Body of pancreas (tissue), 4 donors: Measurements from ENCODE around the gene INAFM1. TPM values are rescaled to one million over a fixed set of nuclear protein-coding genes. Genes with fewer than 3 reads are reported as not detected.

Experiments used
- ATAC-seq: fragments of 150-250 bp; one replicate; pipeline ENCODE4 v1.9.1; 2016
- DNase-seq, 4 donors: peaks; one replicate each; pipeline ENCODE4 v3.0.0-alpha.2; 2019
- H3K27ac ChIP-seq, 4 donors: fragments of 200-600 bp; sonication (generic); 1 replicate in 3 of 4; 2 replicates in 1 of 4; pipeline versions ENCODE4 v1.5.1 to v1.6.1; 2016 to 2019; ENCODE audit warnings: mild to moderate bottlenecking in 1 of 4, mixed read lengths in 1 of 4, moderate library complexity in 1 of 4
- H3K27me3 ChIP-seq, 2 donors: fragments of 200-600 bp; sonication (generic); one replicate each; pipeline ENCODE4 v1.6.0; 2016; ENCODE audit warnings: mild to moderate bottlenecking in 1 of 2
- H3K36me3 ChIP-seq, 2 donors: fragments of 200-600 bp; sonication (generic); replicated peaks in 1 of 2; 2 replicates each; pipeline ENCODE4 v1.5.1; 2016; ENCODE audit warnings: low read depth in 2 of 2; ENCODE audit not compliant: insufficient read depth in 1 of 2
- H3K4me1 ChIP-seq: fragments of 200-600 bp; sonication (generic); one replicate; pipeline ENCODE4 v1.6.0; 2016
- H3K4me3 ChIP-seq, 2 donors: fragments of 200-600 bp; sonication (generic); 1 replicate in 1 of 2; 2 replicates in 1 of 2; pipeline ENCODE4 v1.5.1; 2016 to 2019
- H3K9me3 ChIP-seq, 3 donors: fragments of 200-600 bp; sonication (generic); 1 replicate in 2 of 3; 2 replicates in 1 of 3; pipeline ENCODE4 v1.5.1; 2016
- CTCF ChIP-seq, 7 experiments: fragments of 450-650 bp in 4 of 7; fragments of 200-600 bp in 3 of 7; sonication (generic) in 3 of 7; IDR thresholded peaks; one replicate each; pipeline ENCODE4 v1.5.1; 2016 to 2019; ENCODE audit warnings: antibody characterized with exemption in 7 of 7
- POLR2A ChIP-seq, 3 donors: fragments of 450-650 bp; IDR thresholded peaks; one replicate each; pipeline ENCODE4 v1.6.1; 2016; ENCODE audit warnings: antibody characterized with exemption in 3 of 3, mild to moderate bottlenecking in 2 of 3
- WGBS, 2 donors: methylation state at CpG; one replicate each; pipeline ENCODE4 v1.1.5; 2017; 5-methylcytosine and 5-hydroxymethylcytosine counted together
- intact Hi-C: fragments of 100-400 bp; cut with DNase I; formaldehyde crosslinking; loops from one replicate; pipeline ENCODE4 v1.15.1; 2023
- total RNA-seq, 2 donors: library from RNA; depleted of rRNA; stranded (reverse); fragments of >200 nt; gene quantifications; one replicate each; pipeline ENCODE4 v1.1.0, GENCODE V29; 2016

Gene INAFM1
- total RNA-seq, 2 donors from 2014 or later: 9.1 to 10.2 TPM

GRCh38 chr19:47253467-47253881 is 21.2 kb upstream of the INAFM1 start:
- no peaks in the 10 kb centered on the region for H3K27me3 ChIP-seq
- peaks cover 19% of the 10 kb centered on the region for H3K4me1 ChIP-seq
- TF ChIP-seq POLR2A (IDR thresholded peaks at IDR 0.05): no peak
- no peak for TF ChIP-seq CTCF (IDR thresholded peaks at IDR 0.05)
- ATAC-seq (no peak), DNase-seq (no peak)
- H3K36me3 ChIP-seq: no peaks in the 10 kb centered on the region
- intact Hi-C loops: no loop called here
- no peak overlapping the region for H3K27ac ChIP-seq
- WGBS, 2 donors: 73 to 86% methylated on average over 3 of the region's 3 CpGs
- H3K4me3 ChIP-seq: no peak overlapping the region
- no peaks in the 10 kb centered on the region for H3K9me3 ChIP-seq

GRCh38 chr19:47253970-47254369 is 20.7 kb upstream of the INAFM1 start:
- H3K4me3 ChIP-seq: no peak overlapping the region
- ATAC-seq: no peak
- WGBS, 2 donors: 92% methylated on average over 5 of the region's 5 CpGs
- no peaks in the 10 kb centered on the region for H3K36me3 ChIP-seq
- intact Hi-C loops: no loop called here
- no peak overlapping the region for H3K27ac ChIP-seq
- no peaks in the 10 kb centered on the region for H3K27me3 ChIP-seq
- TF ChIP-seq CTCF (IDR thresholded peaks at IDR 0.05) (no peak), POLR2A (IDR thresholded peaks at IDR 0.05) (no peak)
- peaks cover 24% of the 10 kb centered on the region for H3K4me1 ChIP-seq
- DNase-seq: no peak
- no peaks in the 10 kb centered on the region for H3K9me3 ChIP-seq

GRCh38 chr19:47255879-47256692 is 18.6 kb upstream of the INAFM1 start, which contains the start of gene CCDC9:
Gene CCDC9 (plus strand): TSS chr19:47256525. CDS start chr19:47258401, 1,876 bp downstream.
- intact Hi-C loops: no loop called here

GRCh38 chr19:47256693-47257410 is 17.8 kb upstream of the INAFM1 start:
- Histone ChIP-seq H3K4me3 (peak overlapping the region; percentile 8 to 19), H3K27me3 (no peaks in the 10 kb centered on the region), H3K27ac (peak overlapping the region; percentile 94 to 97 (median 96)), H3K36me3 (peaks cover 0 to 2% of the 10 kb centered on the region in 2 donors), H3K9me3 (no peaks in the 10 kb centered on the region), H3K4me1 (peaks cover 53% of the 10 kb centered on the region)
- peak; percentile 100 for DNase-seq
- peak; percentile 77 for ATAC-seq
- TF ChIP-seq CTCF (IDR thresholded peaks at IDR 0.05) (no peak), POLR2A (IDR thresholded peaks at IDR 0.05) (no peak)
- intact Hi-C loops: no loop called here
- WGBS, 2 donors: 0% methylated on average over 20 to 46 of the region's 52 CpGs

More at GRCh38 chr19:47255879-47256692, 18.6 kb upstream of the INAFM1 start, which contains the start of gene CCDC9:
- Histone ChIP-seq H3K27ac (peak within 1 kb of the TSS; percentile 94 to 97 (median 96)), H3K4me3 (peak within 1 kb of the TSS; percentile 8 to 19), H3K9me3 (no peaks in the 10 kb centered on the region), H3K36me3 (peaks cover 0 to 2% of the 10 kb centered on the region in 2 donors), H3K4me1 (peaks cover 45% of the 10 kb centered on the region), H3K27me3 (no peaks in the 10 kb centered on the region)
- WGBS, 2 donors: 19 to 29% methylated on average over 33 to 45 of the region's 60 CpGs
- TF ChIP-seq CTCF (IDR thresholded peaks at IDR 0.05) (peak in 1 of 7 experiments; percentile 15), POLR2A (IDR thresholded peaks at IDR 0.05) (peak; percentile 89 to 92 (median 92))
- ATAC-seq (peak; percentile 62), DNase-seq (peak; percentile 97 to 99 (median 98))
